SK-N-SH (cell line): ENCODE data around the gene TRIM27. TPM values are rescaled to one million over a fixed set of nuclear protein-coding genes. Genes with fewer than 3 reads are reported as not detected.

Experiments used
- CTCF ChIA-PET: fragments of 300-600, 350-600 bp; formaldehyde crosslinking; extraction: SDS; loops from one replicate; lab custom pipeline; 2021; lab: Yijun Ruan, JAX
- POLR2A ChIA-PET: fragments of 350-600 bp; sonication (Branson Sonifier 250); formaldehyde crosslinking; extraction: SDS; loops from one replicate; lab custom pipeline; 2020; ENCODE audit warnings: antibody characterized with exemption, inconsistent platforms; lab: Yijun Ruan, JAX
- DNase-seq: peaks from one replicate; pipeline ENCODE4 v3.0.0; 2012
- H2AFZ ChIP-seq: fragments of 200-600 bp; sonication (generic); 2 replicates; pipeline ENCODE4 v1.8.1; 2016; ENCODE audit warnings: antibody characterized with exemption, mild to moderate bottlenecking, low read depth
- H3F3A ChIP-seq: fragments of 200-600 bp; sonication (generic); replicated peaks from 2 replicates; pipeline ENCODE3; 2016; ENCODE audit warnings: antibody characterized with exemption, mild to moderate bottlenecking; ENCODE audit not compliant: insufficient read depth
- H3K27ac ChIP-seq, 2 experiments: fragments of 200-500 bp in 1 of 2; fragments of 200-600 bp in 1 of 2; sonication (Bioruptor generic) in 1 of 2; sonication (generic), shearing (Covaris generic) in 1 of 2; 2 replicates each; pipeline versions ENCODE4 v1.5.1 to v1.6.1; 2014 to 2016; ENCODE audit warnings: low read depth in 2 of 2, inconsistent platforms in 1 of 2, low read length in 1 of 2, mild to moderate bottlenecking in 1 of 2, mixed read lengths in 1 of 2
- H3K27me3 ChIP-seq: fragments of 200-600 bp; sonication (generic), shearing (Covaris generic); 2 replicates; pipeline ENCODE4 v1.6.1; 2016; ENCODE audit warnings: mixed run types; ENCODE audit not compliant: insufficient read depth
- H3K36me3 ChIP-seq, 2 experiments: fragments of 200-500 bp in 1 of 2; fragments of 200-600 bp in 1 of 2; sonication (Bioruptor generic) in 1 of 2; sonication (generic) in 1 of 2; replicated peaks in 1 of 2; 2 replicates each; pipeline versions ENCODE3 to v1.5.1; 2014 to 2016; ENCODE audit warnings: low read length in 1 of 2, mild to moderate bottlenecking in 1 of 2; ENCODE audit not compliant: insufficient read depth in 2 of 2, control insufficient read depth in 1 of 2
- H3K4me1 ChIP-seq, 2 experiments: fragments of 200-500 bp in 1 of 2; fragments of 200-600 bp in 1 of 2; sonication (Bioruptor generic) in 1 of 2; sonication (generic), shearing (Covaris generic) in 1 of 2; 2 replicates each; pipeline versions ENCODE4 v1.5.1 to v1.6.1; 2014 to 2016; ENCODE audit warnings: low read depth in 1 of 2, low read length in 1 of 2, mixed run types in 1 of 2; ENCODE audit not compliant: insufficient read depth in 2 of 2, control insufficient read depth in 1 of 2
- H3K4me2 ChIP-seq: fragments of 200-600 bp; sonication (generic), shearing (Covaris generic); 2 replicates; pipeline ENCODE4 v1.6.1; 2017; ENCODE audit warnings: mixed run types
- H3K4me3 ChIP-seq, 2 experiments: fragments of 200-500 bp in 1 of 2; fragments of 200-600 bp in 1 of 2; sonication (Bioruptor generic) in 1 of 2; sonication (generic), shearing (Covaris generic) in 1 of 2; 2 replicates each; pipeline versions ENCODE4 v1.5.1 to v1.8.1; 2014 to 2016; ENCODE audit warnings: low read depth in 2 of 2, inconsistent platforms in 1 of 2, low read length in 1 of 2, mild to moderate bottlenecking in 1 of 2, mixed read lengths in 1 of 2, moderate library complexity in 1 of 2
- H3K79me2 ChIP-seq: fragments of 200-600 bp; sonication (generic); 2 replicates; pipeline ENCODE4 v1.8.1; 2017; ENCODE audit warnings: mild to moderate bottlenecking; ENCODE audit not compliant: insufficient read depth
- H3K9ac ChIP-seq: fragments of 200-600 bp; sonication (generic); 2 replicates; pipeline ENCODE4 v1.6.1; 2017; ENCODE audit warnings: mixed run types
- H3K9me2 ChIP-seq: fragments of 200-600 bp; sonication (generic); 2 replicates; pipeline ENCODE4 v1.6.1; 2017; ENCODE audit warnings: mixed run types
- H3K9me3 ChIP-seq: fragments of 200-600 bp; sonication (generic); 2 replicates; pipeline ENCODE4 v1.6.1; 2017; ENCODE audit warnings: mixed run types, mild to moderate bottlenecking, moderate library complexity
- H4K20me1 ChIP-seq: fragments of 200-600 bp; sonication (generic); 2 replicates; pipeline ENCODE4 v1.6.1; 2017; ENCODE audit warnings: mild to moderate bottlenecking, mixed run types; ENCODE audit not compliant: insufficient read depth
- CHD2 ChIP-seq: fragments of 150-350 bp; IDR thresholded peaks from 2 replicates; pipeline ENCODE4 v1.6.1; 2018; ENCODE audit warnings: low read length; ENCODE audit not compliant: partially characterized antibody
- ELF1 ChIP-seq: IDR thresholded peaks from 2 replicates; pipeline ENCODE4 v1.4.0; 2012
- FOSL2 ChIP-seq: IDR thresholded peaks from 2 replicates; pipeline ENCODE4 v1.4.0; 2012; ENCODE audit warnings: low read depth, mild to moderate bottlenecking, moderate library complexity, borderline replicate concordance
- FOXJ3 ChIP-seq: sonication (generic); formaldehyde crosslinking; IDR thresholded peaks from 2 replicates; pipeline ENCODE4 v1.5.1; 2020; ENCODE audit warnings: mild to moderate bottlenecking, missing genetic modification reagents
- FOXM1 ChIP-seq: IDR thresholded peaks from 2 replicates; pipeline ENCODE4 v1.4.0; 2012; ENCODE audit warnings: low read depth, mild to moderate bottlenecking
- GATA2 ChIP-seq: sonication (generic); formaldehyde crosslinking; IDR thresholded peaks from 2 replicates; pipeline ENCODE4 v1.5.0; 2020; ENCODE audit warnings: mild to moderate bottlenecking, missing genetic modification reagents
- JUND ChIP-seq: IDR thresholded peaks from 2 replicates; pipeline ENCODE4 v1.4.0; 2012
- MEF2A ChIP-seq: IDR thresholded peaks from 2 replicates; pipeline ENCODE4 v1.4.0; 2012; ENCODE audit warnings: low read depth, borderline replicate concordance
- MXI1 ChIP-seq: IDR thresholded peaks from 2 replicates; pipeline ENCODE4 v1.6.1; 2012; ENCODE audit warnings: mild to moderate bottlenecking, low read depth, low read length, improper control_type of control experiment
- NFIC ChIP-seq: IDR thresholded peaks from 2 replicates; pipeline ENCODE4 v1.4.0; 2012; ENCODE audit warnings: borderline replicate concordance
- RCOR1 ChIP-seq: fragments of 150-350 bp; IDR thresholded peaks from 2 replicates; pipeline ENCODE4 v1.6.1; 2017; ENCODE audit warnings: antibody characterized with exemption, low read length
- RXRA ChIP-seq: IDR thresholded peaks from 2 replicates; pipeline ENCODE4 v1.4.0; 2012; ENCODE audit warnings: low read depth, mild to moderate bottlenecking, borderline replicate concordance
- SMC3 ChIP-seq: IDR thresholded peaks from 2 replicates; pipeline ENCODE4 v1.6.1; 2012; ENCODE audit warnings: low read depth, low read length, improper control_type of control experiment
- TAF1 ChIP-seq: IDR thresholded peaks from 2 replicates; pipeline ENCODE4 v1.6.1; 2012; ENCODE audit warnings: low read depth, mild to moderate bottlenecking, low read length, moderate library complexity, borderline replicate concordance
- TCF12 ChIP-seq: IDR thresholded peaks from 2 replicates; pipeline ENCODE4 v1.4.0; 2012
- ZBTB33 ChIP-seq: IDR thresholded peaks from 2 replicates; pipeline ENCODE4 v1.4.0; 2012; ENCODE audit warnings: low read depth, borderline replicate concordance
- WGBS: methylation state at CpG from one replicate; pipeline ENCODE4 v1.1.6; 2017; ENCODE audit warnings: low lambda C conversion rate; 5-methylcytosine and 5-hydroxymethylcytosine counted together
- polyA plus RNA-seq, 3 experiments: library from polyadenylated mRNA; depleted of rRNA; stranded (reverse); fragments of >200 nt; gene quantifications; 2 replicates each; pipeline ENCODE4 v1.2.3, GENCODE V29; 2012
- TF ChIP-seq, protein P1 (sequence below): IDR thresholded peaks from 2 replicates; pipeline ENCODE4 v1.6.1; 2012; ENCODE audit warnings: mild to moderate bottlenecking, low read depth, low read length, moderate library complexity
- TF ChIP-seq, protein P2 (sequence below): IDR thresholded peaks from 2 replicates; pipeline ENCODE4 v1.4.0; 2012; ENCODE audit warnings: low read depth
- TF ChIP-seq, protein P3 (sequence below): IDR thresholded peaks from 2 replicates; pipeline ENCODE4; 2012

TRIM27 gene
- polyA plus RNA-seq, 1 of the 3 experiments (the other 2 are of a cell fraction) = 43.8 TPM

DNA sequence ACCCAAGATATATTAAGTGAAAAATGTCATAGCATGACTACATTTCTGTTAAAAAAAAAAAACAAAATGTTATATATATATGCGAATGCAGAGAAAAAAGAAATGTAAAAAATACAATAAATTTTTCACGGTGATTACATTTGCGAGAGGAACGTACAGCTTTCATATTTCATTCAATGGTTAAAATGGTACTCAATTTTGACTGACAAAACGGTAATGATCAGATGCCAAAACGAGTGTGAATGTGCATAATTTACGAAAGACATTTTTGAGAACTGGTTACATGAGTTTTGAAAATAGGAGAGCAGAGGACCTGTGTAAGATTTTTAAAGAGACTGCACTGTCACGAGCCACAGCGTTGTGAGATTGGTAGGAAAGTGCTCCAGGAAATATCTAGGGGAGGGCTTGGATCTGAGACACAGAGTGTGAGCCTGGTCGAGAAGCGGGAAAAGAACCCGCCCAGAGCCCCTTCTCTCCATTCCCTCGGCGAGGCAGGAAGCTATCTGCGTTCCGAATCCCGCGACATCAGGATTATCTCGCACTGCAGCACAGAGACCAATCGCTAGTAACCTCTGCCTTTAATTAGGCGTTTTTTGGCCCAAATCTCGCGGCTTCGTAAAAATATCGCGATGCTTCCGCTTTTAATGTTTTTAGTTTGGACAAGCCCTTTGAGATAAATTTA lies 28.5 kb downstream of the TRIM27 start (continued):
- TF ChIP-seq, protein P1, sequence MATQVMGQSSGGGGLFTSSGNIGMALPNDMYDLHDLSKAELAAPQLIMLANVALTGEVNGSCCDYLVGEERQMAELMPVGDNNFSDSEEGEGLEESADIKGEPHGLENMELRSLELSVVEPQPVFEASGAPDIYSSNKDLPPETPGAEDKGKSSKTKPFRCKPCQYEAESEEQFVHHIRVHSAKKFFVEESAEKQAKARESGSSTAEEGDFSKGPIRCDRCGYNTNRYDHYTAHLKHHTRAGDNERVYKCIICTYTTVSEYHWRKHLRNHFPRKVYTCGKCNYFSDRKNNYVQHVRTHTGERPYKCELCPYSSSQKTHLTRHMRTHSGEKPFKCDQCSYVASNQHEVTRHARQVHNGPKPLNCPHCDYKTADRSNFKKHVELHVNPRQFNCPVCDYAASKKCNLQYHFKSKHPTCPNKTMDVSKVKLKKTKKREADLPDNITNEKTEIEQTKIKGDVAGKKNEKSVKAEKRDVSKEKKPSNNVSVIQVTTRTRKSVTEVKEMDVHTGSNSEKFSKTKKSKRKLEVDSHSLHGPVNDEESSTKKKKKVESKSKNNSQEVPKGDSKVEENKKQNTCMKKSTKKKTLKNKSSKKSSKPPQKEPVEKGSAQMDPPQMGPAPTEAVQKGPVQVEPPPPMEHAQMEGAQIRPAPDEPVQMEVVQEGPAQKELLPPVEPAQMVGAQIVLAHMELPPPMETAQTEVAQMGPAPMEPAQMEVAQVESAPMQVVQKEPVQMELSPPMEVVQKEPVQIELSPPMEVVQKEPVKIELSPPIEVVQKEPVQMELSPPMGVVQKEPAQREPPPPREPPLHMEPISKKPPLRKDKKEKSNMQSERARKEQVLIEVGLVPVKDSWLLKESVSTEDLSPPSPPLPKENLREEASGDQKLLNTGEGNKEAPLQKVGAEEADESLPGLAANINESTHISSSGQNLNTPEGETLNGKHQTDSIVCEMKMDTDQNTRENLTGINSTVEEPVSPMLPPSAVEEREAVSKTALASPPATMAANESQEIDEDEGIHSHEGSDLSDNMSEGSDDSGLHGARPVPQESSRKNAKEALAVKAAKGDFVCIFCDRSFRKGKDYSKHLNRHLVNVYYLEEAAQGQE = no peak
- TF ChIP-seq NFIC (no peak), TAF1 (peak; percentile 93), FOSL2 (no peak)

- CTCF ChIA-PET = interaction anchor here (0.7 to 1.5 kb wide), 2 partner anchors 12 to 88 kb away, joined by 3 to 4 read pairs; no protein-coding TSS in a partner anchor
- no peak for DNase-seq
- Histone ChIP-seq H3K9me2 (no peaks in the 10 kb centered on the region), H3K4me2 (no peak overlapping the region), H3K27me3 (no peaks in the 10 kb centered on the region)
- TF ChIP-seq, protein P2, sequence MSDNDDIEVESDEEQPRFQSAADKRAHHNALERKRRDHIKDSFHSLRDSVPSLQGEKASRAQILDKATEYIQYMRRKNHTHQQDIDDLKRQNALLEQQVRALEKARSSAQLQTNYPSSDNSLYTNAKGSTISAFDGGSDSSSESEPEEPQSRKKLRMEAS = no peak
- no peak for TF ChIP-seq RXRA
- no peak for TF ChIP-seq FOXJ3
- TF ChIP-seq GATA2 (CRISPR knock-in tag) = no peak
- TF ChIP-seq SMC3 = no peak
- TF ChIP-seq CHD2 = no peak
- no peak for TF ChIP-seq TCF12
- TF ChIP-seq, all 33 proteins: peak for 0
- peaks cover 19% of the 10 kb centered on the region for H3F3A ChIP-seq
- no peak overlapping the region for H3K27ac ChIP-seq
- no peaks in the 10 kb centered on the region for H3K9me3 ChIP-seq
- WGBS = 86% methylated on average over 8 of the region's 9 CpGs
- H3K36me3 ChIP-seq = no peaks in the 10 kb centered on the region
- H3K9ac ChIP-seq = no peak overlapping the region
- H3K79me2 ChIP-seq = no peaks in the 10 kb centered on the region
- H2AFZ ChIP-seq = no peak overlapping the region
- H3K4me1 ChIP-seq = no peaks in the 10 kb centered on the region; a peak in 1 of 4 replicates
- no peak overlapping the region for H3K4me3 ChIP-seq
- POLR2A ChIA-PET = no interaction called here
- H4K20me1 ChIP-seq = no peaks in the 10 kb centered on the region
Measured at GRCh38 chr6:28893172-28893799, 30.5 kb downstream of the TRIM27 start.

DNA sequence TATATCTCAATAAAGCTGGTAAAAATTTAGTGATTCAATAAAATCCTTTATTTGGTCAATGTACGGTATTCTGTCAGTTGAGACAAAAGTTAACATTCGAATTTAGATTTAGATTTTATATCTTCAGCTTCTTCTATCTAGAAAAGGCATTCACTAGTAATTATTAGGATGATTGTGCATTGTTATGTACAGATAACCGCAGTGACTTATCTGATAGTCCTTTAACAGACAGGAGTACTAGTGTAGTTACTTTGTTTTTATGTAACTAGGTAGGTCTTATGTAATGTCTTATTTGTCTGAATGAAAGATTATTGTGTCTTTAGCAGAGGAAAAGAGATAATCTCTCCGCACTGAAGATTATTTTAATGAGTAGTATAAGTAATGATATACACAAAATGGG lies 31.3 kb downstream of the TRIM27 start:
- Histone ChIP-seq H3K9me2 (no peaks in the 10 kb centered on the region), H3K9me3 (no peaks in the 10 kb centered on the region), H3K4me3 (no peak overlapping the region), H3K36me3 (no peaks in the 10 kb centered on the region), H3K79me2 (no peaks in the 10 kb centered on the region), H3K4me2 (no peak overlapping the region), H3K9ac (no peak overlapping the region), H2AFZ (no peak overlapping the region), H4K20me1 (no peaks in the 10 kb centered on the region), H3F3A (peaks cover 16% of the 10 kb centered on the region), H3K27me3 (no peaks in the 10 kb centered on the region), H3K4me1 (no peaks in the 10 kb centered on the region; a peak in 1 of 4 replicates), H3K27ac (no peak overlapping the region)
- ChIA-PET CTCF (no interaction called here), POLR2A (no interaction called here)
- 73% methylated on average over 4 of the region's 4 CpGs for WGBS
- no peak for DNase-seq
- no peak for TF ChIP-seq ELF1
- TF ChIP-seq ZBTB33 = no peak
- TF ChIP-seq RCOR1 = no peak
- TF ChIP-seq, protein P3, sequence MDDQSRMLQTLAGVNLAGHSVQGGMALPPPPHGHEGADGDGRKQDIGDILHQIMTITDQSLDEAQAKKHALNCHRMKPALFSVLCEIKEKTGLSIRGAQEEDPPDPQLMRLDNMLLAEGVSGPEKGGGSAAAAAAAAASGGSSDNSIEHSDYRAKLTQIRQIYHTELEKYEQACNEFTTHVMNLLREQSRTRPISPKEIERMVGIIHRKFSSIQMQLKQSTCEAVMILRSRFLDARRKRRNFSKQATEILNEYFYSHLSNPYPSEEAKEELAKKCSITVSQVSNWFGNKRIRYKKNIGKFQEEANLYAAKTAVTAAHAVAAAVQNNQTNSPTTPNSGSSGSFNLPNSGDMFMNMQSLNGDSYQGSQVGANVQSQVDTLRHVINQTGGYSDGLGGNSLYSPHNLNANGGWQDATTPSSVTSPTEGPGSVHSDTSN = no peak
- no peak for TF ChIP-seq MEF2A
- no peak for TF ChIP-seq FOXM1
- TF ChIP-seq JUND = no peak
- no peak for TF ChIP-seq MXI1
